Tibial artery (tissue), 4 donors: Measurements from ENCODE around the gene TBC1D1.

ENCODE experiments used
- DNase-seq, 2 donors: peaks; one replicate each; pipeline ENCODE4 v3.0.0-alpha.2; 2019
- H3K27ac ChIP-seq, 2 donors: fragments of 200-600 bp; sonication (generic) in 1 of 2; 1 replicate in 1 of 2; 2 replicates in 1 of 2; pipeline ENCODE4 v1.5.1; 2018 to 2019; ENCODE audit warnings: mild to moderate bottlenecking in 1 of 2
- H3K27me3 ChIP-seq, 2 donors: fragments of 200-600 bp; sonication (generic) in 1 of 2; one replicate each; pipeline versions ENCODE4 v1.5.1 to v1.6.0; 2016 to 2019
- H3K36me3 ChIP-seq, 3 donors: fragments of 200-600 bp; sonication (generic) in 2 of 3; one replicate each; pipeline ENCODE4 v1.5.1; 2016 to 2019; ENCODE audit warnings: mild to moderate bottlenecking in 2 of 3
- H3K4me1 ChIP-seq, 4 donors: fragments of 200-600 bp; sonication (generic) in 2 of 4; 1 replicate in 3 of 4; 2 replicates in 1 of 4; pipeline ENCODE4 v1.5.1; 2016 to 2019
- H3K4me3 ChIP-seq, 2 donors: fragments of 200-600 bp; sonication (generic) in 1 of 2; 1 replicate in 1 of 2; 2 replicates in 1 of 2; pipeline ENCODE4 v1.5.1; 2018 to 2019; ENCODE audit warnings: mild to moderate bottlenecking in 2 of 2
- H3K9me3 ChIP-seq, 3 donors: fragments of 200-600 bp; sonication (generic) in 1 of 3; one replicate each; pipeline ENCODE4 v1.5.1; 2016 to 2019
- CTCF ChIP-seq, 2 experiments: fragments of 200-600 bp in 1 of 2; fragments of 450-650 bp in 1 of 2; IDR thresholded peaks; one replicate each; pipeline ENCODE4 v1.5.1; 2017 to 2019; ENCODE audit warnings: antibody characterized with exemption in 2 of 2, mild to moderate bottlenecking in 1 of 2, moderate library complexity in 1 of 2
- intact Hi-C: fragments of 100-400 bp; cut with DNase I; formaldehyde crosslinking; loops from one replicate; pipeline ENCODE4 v1.15.0; 2023; ENCODE audit warnings: low total_unique reads

TBC1D1 gene

GRCh38 chr4:37953156-37953555 is 62.3 kb downstream of the TBC1D1 start:
- DNase-seq = no peak
- no peak for TF ChIP-seq CTCF (IDR thresholded peaks at IDR 0.05)
- H3K9me3 ChIP-seq = no peaks in the 10 kb centered on the region
- no peak overlapping the region for H3K4me3 ChIP-seq
- H3K4me1 ChIP-seq = peaks cover 0 to 14% (median 0%) of the 10 kb centered on the region in 4 donors
- H3K27ac ChIP-seq = no peak overlapping the region
- H3K27me3 ChIP-seq = no peaks in the 10 kb centered on the region
- intact Hi-C loops = no loop called here
- peaks cover 0 to 10% (median 0%) of the 10 kb centered on the region in 3 donors for H3K36me3 ChIP-seq

GRCh38 chr4:37953620-37954293 is 62.9 kb downstream of the TBC1D1 start:
- TF ChIP-seq CTCF (IDR thresholded peaks at IDR 0.05) = no peak
- no peaks in the 10 kb centered on the region for H3K27me3 ChIP-seq
- H3K4me3 ChIP-seq = no peak overlapping the region
- intact Hi-C loops = no loop called here
- H3K9me3 ChIP-seq = no peaks in the 10 kb centered on the region
- H3K36me3 ChIP-seq = peaks cover 0 to 10% (median 0%) of the 10 kb centered on the region in 3 donors
- H3K27ac ChIP-seq = no peak overlapping the region
- H3K4me1 ChIP-seq = peaks cover 0 to 15% (median 0%) of the 10 kb centered on the region in 4 donors
- DNase-seq = no peak

GRCh38 chr4:37956941-37957340 is 66.1 kb downstream of the TBC1D1 start:
- no peaks in the 10 kb centered on the region for H3K27me3 ChIP-seq
- no peak for TF ChIP-seq CTCF (IDR thresholded peaks at IDR 0.05)
- no peak overlapping the region for H3K27ac ChIP-seq
- H3K4me3 ChIP-seq = no peak overlapping the region
- peaks cover 0 to 7% (median 0%) of the 10 kb centered on the region in 3 donors for H3K36me3 ChIP-seq
- no peak for DNase-seq
- no peaks in the 10 kb centered on the region for H3K9me3 ChIP-seq
- H3K4me1 ChIP-seq = peaks cover 0 to 21% (median 2%) of the 10 kb centered on the region in 4 donors
- intact Hi-C loops = no loop called here

GRCh38 chr4:37958932-37959331 is 68.0 kb downstream of the TBC1D1 start:
- H3K4me1 ChIP-seq = peaks cover 0 to 21% (median 2%) of the 10 kb centered on the region in 4 donors
- H3K9me3 ChIP-seq = no peaks in the 10 kb centered on the region
- intact Hi-C loops = no loop called here
- DNase-seq = no peak
- TF ChIP-seq CTCF (IDR thresholded peaks at IDR 0.05) = no peak
- H3K27me3 ChIP-seq = no peaks in the 10 kb centered on the region
- no peak overlapping the region for H3K27ac ChIP-seq
- no peaks in the 10 kb centered on the region for H3K36me3 ChIP-seq
- no peak overlapping the region for H3K4me3 ChIP-seq

- intact Hi-C loops = no loop called here
- no peak for DNase-seq
- peaks cover 0 to 30% (median 2%) of the 10 kb centered on the region in 4 donors for H3K4me1 ChIP-seq
- no peak for TF ChIP-seq CTCF (IDR thresholded peaks at IDR 0.05)
- H3K4me3 ChIP-seq = no peak within 1 kb of the TSS
- no peaks in the 10 kb centered on the region for H3K36me3 ChIP-seq
- H3K9me3 ChIP-seq = no peaks in the 10 kb centered on the region
- H3K27ac ChIP-seq = no peak within 1 kb of the TSS
- no peaks in the 10 kb centered on the region for H3K27me3 ChIP-seq
Measured at GRCh38 chr4:37960098-37960497, 69.2 kb downstream of the TBC1D1 start, which contains the start of gene PTTG2. Gene PTTG2 (plus strand): TSS chr4:37960398. CDS start chr4:37960435, 37 bp downstream.
